GM21447 (cell line): ENCODE results near the gene CAPN12.

Experiments
- ATAC-seq: cut with Tn5 transposase; IDR thresholded peaks from one replicate; pipeline ENCODE4 v1.9.1; 2021; ENCODE audit not compliant: unreplicated experiment

CAPN12 gene

DNA sequence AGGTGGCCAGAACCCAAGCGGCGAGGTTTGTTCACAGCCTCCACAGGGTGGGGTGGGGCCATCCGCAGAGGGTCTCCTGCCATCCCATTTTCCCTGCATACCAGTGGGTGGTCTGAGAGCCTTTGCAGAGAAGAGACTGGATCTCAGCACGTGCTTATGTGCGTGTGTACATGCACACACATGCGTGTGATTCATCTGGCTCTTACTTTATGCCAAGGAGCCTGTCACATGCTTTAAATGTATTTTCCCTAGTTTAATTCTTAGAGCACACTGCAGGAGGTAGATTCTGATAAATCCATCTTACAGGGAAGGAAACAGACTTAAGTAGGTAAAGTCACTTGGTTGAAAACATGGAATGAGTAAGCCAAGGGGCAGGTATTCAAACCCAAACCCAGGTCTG is 47.1 kb downstream of the CAPN12 start:
- no peak for ATAC-seq

DNA sequence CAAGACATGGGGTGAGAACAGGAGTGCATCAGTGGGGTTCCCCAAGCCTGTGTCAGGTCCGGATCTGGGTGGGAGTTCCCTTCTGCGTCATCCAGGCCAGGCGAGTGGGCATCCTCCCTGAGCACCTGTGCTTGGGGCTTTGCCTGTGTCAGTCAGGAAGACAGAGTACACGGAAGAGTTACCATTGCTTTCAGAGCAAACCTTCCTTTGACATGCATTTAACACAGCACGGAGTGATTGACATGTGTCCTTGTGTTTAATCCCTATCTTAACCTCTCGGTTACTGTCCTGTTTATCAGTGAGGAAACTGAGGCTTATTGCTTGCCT is 47.6 kb downstream of the CAPN12 start:
- ATAC-seq = no peak

GRCh38 chr19:38695832-38696728 is 48.2 kb downstream of the CAPN12 start:
- ATAC-seq = no peak

DNA sequence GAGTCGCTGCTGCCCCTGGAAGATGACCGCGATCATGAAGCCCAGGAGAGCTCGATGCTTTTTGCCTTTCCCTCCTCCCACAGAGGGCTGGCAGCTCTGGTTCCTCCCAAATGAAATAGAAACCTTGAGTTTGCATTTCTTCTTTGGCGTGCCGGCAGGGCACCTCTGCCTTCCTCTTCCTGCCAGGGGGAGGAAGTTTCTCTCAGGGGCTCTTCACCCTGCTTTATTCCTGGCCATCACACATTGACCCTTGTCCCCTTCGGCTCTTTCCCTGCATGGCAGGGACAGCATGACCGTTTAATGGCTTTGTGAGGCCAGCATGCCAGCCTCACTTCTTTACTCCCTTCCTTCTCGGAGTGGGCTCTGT is 49.0 kb downstream of the CAPN12 start:
- ATAC-seq = no peak

DNA sequence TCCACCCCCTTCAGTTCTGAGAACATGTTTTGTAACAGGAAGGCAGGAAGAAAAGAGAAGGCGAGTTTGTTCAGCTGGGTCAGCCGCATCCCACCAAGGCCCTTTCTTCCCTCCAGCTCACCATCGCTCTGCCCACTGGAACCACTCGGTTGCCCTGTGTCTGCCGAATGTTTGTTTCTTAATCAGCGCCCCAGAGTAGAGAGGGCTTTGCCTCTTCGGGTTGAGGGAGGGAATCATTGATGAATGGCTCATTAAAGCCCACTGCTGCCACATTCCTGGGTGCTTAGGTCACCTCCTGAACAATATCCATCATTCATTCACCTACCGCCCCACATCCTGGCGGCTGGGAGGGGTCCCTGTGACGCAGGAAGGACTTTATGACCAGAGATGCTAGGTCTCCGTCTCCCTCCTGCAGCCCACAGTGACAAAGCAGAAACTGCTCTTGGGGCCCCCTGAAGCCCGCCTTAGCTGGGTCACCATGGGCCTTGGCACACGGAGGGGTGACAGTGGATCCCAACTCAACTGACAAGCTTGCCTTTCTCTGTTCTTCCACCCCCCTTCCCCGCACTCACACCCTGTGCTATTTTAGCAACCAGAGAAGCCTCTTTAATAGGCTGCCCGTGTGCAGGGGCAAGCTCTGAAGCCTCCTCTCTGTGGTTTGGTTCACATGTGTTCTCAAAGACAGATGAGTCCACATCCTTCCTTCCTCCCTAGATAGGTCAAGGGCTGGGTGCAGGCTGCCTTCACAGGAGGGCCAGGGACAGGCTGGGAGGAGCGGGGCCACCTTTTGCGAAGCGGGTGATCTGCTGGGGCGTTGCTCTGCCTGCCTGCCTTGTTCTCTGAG is 50.7 kb downstream of the CAPN12 start:
- ATAC-seq = peak; percentile 71

DNA sequence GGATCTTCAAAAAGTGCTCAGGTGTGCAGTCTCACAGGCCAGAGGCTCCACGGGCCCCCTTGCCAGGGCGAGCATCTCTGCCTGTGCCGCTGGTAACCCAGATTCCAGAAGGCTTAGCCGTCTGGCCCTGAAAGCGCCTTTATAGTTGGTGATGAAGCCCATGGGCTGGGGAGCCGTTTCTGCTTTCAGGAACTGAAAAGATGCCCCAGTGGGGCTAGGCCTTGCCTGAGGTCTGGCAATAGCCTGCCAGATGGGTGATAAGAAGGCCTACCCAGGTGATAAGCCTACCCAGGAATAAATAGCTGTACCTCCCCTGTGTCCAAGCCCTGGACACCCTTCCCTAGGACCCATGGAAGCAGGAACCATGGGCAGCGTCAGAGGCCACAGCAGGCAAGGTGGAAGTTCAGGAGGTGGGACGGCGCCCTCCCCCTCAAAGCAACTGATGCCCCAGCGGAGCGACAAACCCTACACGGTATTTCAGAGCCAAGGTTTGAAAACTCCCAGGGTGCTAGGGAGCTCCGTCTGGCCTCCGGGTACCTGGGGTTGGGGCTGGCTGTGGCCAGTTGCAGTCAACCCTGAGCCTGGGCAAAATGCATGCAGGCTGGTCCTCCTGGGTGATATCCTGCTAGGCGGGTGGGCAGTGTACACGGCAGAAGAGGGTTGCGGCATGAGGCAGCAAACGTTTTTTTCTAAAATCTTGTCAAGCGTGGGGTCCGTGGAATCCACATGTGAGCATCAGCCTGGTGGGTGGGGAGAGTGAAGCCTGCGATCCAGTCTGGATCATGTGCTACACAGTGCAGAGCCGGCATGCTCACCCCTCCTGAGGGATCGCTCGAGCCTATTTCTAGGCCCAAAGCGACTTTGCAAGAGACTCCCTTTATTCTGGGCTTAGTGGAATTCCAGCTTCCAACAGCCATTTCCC is 51.6 kb downstream of the CAPN12 start:
- ATAC-seq = no peak

GRCh38 chr19:38691938-38692457 is 52.3 kb downstream of the CAPN12 start:
- ATAC-seq = no peak

- no peak for ATAC-seq
These were observed 53.4 kb downstream of the CAPN12 start for GRCh38 chr19:38690832-38691231.

GRCh38 chr19:38690146-38690545 is 54.1 kb downstream of the CAPN12 start:
- ATAC-seq = no peak

DNA sequence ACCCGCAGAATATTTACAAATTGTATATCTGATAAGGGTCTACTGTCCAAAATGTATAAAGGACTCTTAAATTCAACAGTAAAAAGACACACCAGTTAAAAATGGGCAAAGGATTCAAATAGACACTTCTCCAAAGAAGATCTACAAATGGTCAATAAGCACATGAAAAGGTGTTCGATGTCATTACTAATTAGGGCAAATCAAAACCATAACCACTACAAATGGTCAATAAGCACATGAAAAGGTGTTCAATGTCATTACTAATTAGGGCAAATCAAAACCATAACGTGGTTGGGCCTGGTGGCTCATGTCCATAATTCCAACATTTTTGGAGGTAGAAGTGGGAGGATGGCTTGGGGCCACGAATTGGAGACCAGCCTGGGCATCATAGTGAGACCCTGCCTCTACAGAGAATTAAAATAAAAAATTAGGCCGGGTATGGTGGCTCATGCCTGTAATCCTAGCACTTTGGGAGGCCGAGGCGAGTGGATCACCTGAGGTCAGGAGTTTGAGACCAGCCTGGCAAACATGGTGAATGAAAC is 56.4 kb downstream of the CAPN12 start:
- no peak for ATAC-seq

DNA sequence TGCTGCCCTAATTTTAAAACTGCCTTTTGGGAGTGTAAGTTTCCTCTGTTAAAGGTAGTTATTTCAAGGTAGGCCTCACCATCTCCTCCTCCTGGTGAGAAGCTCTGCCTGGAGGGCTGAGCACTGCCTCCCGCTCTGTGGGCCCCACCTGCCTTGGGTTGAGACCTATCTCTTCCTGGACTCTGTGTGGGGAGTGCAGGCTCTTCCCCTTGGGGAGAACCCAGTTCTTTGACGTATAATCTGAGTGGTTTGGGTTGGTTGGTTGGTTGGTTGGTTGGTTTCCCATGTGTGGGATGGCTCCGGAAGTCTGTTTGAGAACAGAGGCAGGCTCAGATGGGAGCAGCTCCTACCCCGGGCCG is 57.8 kb downstream of the CAPN12 start:
- ATAC-seq = no peak

GRCh38 chr19:38685666-38686529 is 58.4 kb downstream of the CAPN12 start:
- no peak for ATAC-seq

DNA sequence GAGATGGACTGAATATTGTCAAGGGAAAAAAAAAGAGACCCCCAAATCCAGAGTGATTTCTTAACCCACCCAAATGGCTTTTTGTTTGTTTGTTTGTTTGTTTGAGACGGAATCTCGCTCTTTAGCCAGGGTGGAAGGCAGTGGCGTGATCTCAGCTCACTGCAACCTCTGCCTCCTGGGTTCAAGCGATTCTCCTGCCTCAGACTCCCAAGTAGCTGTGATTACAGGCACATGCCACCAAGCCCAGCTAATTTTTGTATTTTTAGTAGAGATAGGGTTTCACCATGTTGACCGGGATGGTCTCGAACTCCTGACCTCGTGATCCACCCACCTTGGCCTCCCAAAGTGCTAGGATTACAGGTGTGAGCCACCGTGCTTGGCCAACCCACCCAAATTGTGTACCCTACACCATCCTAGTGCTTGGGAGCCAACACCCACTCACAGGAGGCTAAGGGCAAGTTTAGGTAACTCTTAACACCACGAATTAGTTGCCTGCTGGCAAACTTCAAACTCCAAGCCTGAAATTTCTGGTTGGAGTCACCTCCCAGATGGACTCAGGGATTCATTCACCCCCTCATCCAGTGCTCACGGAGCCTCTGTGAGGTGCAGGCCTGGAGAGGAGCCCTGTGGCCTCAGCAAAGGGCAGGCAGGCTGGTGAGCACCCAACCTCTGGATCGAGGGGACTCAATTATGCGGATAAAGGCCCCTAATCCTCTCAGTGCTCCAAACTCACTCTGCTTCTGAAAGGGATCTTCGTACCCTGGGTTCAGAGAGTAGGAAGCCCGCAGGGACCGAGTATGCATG is 59.2 kb downstream of the CAPN12 start:
- no peak for ATAC-seq

DNA sequence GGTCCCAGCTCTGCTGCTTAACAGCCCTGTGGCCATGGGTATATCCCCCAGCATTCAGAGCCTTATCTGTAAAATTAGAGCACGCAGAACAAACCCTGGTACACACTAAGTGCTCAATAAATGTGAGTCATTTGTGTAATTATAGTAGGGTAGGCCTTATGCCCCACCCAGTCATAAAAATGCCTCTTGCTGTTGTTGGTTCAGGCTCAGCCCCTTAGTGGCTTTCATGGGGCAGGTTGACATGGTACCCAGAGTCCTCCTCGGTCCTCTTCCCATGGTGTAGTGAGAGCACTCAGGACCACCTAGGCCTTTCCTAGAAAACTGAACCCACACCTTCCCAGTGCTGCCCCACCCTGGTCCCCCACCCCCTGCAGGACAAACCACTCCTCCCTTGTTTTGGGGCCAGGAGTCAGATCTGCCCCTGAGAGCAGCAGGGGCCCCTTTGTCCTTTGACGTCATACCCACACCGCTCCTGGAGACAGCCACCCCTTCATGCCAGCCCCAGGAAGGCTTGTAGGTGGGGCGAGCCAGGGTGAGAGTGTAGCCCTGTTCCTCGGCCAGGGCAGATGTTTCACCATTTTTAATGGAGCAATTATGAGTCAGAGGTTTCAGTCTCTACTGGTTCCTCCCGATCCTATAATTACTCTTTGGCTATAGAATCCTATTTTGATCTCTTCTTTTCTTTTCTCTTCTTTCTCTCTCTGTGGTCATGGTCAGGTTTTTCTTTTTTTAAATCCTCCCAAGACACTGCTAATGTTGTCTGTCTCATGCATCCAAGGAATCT is 60.0 kb downstream of the CAPN12 start:
- ATAC-seq = no peak

DNA sequence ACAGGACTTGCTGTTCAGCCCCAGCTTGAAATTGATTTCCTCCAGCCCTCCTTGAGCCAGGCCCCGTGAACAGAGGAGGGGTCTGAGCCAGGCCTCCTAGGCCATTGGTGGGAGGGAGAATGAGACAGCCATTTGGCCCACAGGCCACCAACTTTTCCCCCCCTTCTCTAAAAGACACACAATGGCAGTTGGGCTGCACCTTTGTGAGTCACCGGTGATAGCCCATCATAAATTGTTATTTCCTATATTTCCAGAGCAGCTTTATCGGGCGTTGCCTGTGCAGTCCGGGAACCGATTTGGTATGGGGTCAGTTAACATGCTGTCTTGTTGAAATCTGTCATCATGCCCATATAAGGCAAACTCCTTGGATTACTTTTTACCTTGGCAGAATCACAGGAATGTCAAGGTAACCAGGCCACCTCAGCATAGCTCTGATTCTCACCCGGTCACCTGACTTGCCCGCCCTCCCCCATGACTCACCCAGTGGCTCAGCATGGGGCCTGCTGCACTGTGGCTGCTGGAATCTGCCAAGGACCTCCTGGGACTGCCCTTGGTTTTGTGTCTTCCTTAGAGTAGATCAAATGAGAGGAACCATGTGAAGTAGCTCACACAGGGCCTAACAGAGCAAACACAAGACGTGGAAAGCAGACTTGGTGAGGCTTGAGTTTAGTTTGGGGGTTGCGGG is 60.7 kb downstream of the CAPN12 start:
- ATAC-seq = no peak

DNA sequence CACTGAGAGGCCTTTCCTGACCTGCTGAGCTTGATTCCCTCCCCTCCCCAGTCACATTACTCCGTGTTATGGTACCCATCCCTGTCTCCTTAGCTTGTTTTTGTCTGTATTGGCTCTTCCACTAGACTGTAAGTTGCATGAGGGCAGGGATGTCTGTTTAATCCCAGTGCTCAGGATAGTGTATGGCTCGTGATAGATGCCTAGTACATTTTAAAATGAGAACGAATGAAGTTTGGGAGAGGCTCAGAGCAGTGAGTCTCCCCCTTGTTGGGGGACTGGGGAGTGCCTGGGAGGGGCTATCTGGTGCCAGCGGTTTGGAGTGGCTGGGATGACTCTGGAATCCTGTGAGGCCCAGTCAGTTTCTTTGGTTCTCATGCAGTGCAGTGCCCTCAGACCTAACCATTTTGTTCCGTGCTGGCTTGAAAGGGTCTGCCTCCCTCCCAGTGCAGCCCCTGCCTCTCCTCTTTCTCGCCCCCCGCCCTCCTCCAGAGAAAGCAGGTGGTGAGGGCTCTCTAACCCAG is 61.3 kb downstream of the CAPN12 start:
- ATAC-seq = no peak

- no peak for ATAC-seq
These were observed 61.9 kb downstream of the CAPN12 start for GRCh38 chr19:38682195-38682867.
